HEK293 (cell line): ENCODE measurements around the gene DNMBP.
A peak's percentile ranks its signal among the peaks of the same experiment; 100 is the strongest.

Source experiments
- CTCF ChIA-PET: fragments of 350-600 bp; formaldehyde crosslinking; extraction: SDS; loops from one replicate; lab custom pipeline; 2021; ENCODE audit warnings: antibody characterized with exemption; lab: Yijun Ruan, JAX
- POLR2A ChIA-PET: fragments of 300-600 bp; formaldehyde crosslinking; extraction: SDS; loops from one replicate; lab custom pipeline; 2020; ENCODE audit warnings: antibody characterized with exemption, inconsistent platforms; lab: Yijun Ruan, JAX
- H3K27ac ChIP-seq: fragments of 200-500 bp; sonication (Bioruptor generic); 2 replicates; pipeline ENCODE4 v1.5.1; 2014; ENCODE audit warnings: low read depth, low read length, control low read depth, inconsistent platforms; ENCODE audit errors: extremely low read depth
- H3K36me3 ChIP-seq, 2 experiments: fragments of 200-500 bp in 1 of 2; sonication (Bioruptor generic) in 1 of 2; 1 replicate in 1 of 2; 2 replicates in 1 of 2; pipeline ENCODE4 v1.5.1; 2014 to 2017; ENCODE audit warnings: inconsistent platforms in 2 of 2, low read length in 2 of 2; ENCODE audit not compliant: control insufficient read depth in 2 of 2, insufficient read depth in 1 of 2
- H3K4me1 ChIP-seq: fragments of 200-500 bp; sonication (Bioruptor generic); 2 replicates; pipeline ENCODE4 v1.5.1; 2014; ENCODE audit warnings: mild to moderate bottlenecking, low read length, inconsistent platforms; ENCODE audit not compliant: control insufficient read depth, insufficient read depth
- H3K4me3 ChIP-seq: 2 replicates; pipeline ENCODE4 v1.5.1; 2011; ENCODE audit warnings: low read depth, mild to moderate bottlenecking, control low read depth, low read length, moderate library complexity
- H3K9me3 ChIP-seq: fragments of 200-500 bp; sonication (Bioruptor generic); 2 replicates; pipeline ENCODE4 v1.5.1; 2014; ENCODE audit warnings: low read depth, low read length, inconsistent platforms; ENCODE audit not compliant: control insufficient read depth, insufficient read depth
- GLIS2 ChIP-seq: fragments of 450-650 bp; formaldehyde crosslinking; IDR thresholded peaks from 2 replicates; pipeline ENCODE4 v1.5.1; 2016; ENCODE audit warnings: missing biosample characterization, missing genetic modification characterization
- OSR2 ChIP-seq: fragments of 450-650 bp; formaldehyde crosslinking; IDR thresholded peaks from 2 replicates; pipeline ENCODE4 v1.5.1; 2016; ENCODE audit warnings: missing biosample characterization, missing genetic modification characterization
- SETDB1 ChIP-seq: IDR thresholded peaks from one replicate; pipeline ENCODE4 v1.6.1; 2017; ENCODE audit warnings: mild to moderate bottlenecking, low read length, moderate library complexity, mixed read lengths; ENCODE audit not compliant: insufficient read length
- YY2 ChIP-seq: fragments of 450-650 bp; formaldehyde crosslinking; IDR thresholded peaks from 2 replicates; pipeline ENCODE4 v1.5.1; 2016; ENCODE audit warnings: missing biosample characterization, missing genetic modification characterization
- ZBTB8A ChIP-seq: fragments of 450-650 bp; formaldehyde crosslinking; IDR thresholded peaks from 2 replicates; pipeline ENCODE4 v1.5.1; 2016; ENCODE audit warnings: missing biosample characterization, missing genetic modification characterization
- ZNF138 ChIP-seq: fragments of 450-650 bp; formaldehyde crosslinking; IDR thresholded peaks from 2 replicates; pipeline ENCODE4 v1.5.1; 2016; ENCODE audit warnings: missing biosample characterization, missing genetic modification characterization, borderline replicate concordance
- ZNF157 ChIP-seq: fragments of 450-650 bp; formaldehyde crosslinking; IDR thresholded peaks from 2 replicates; pipeline ENCODE4 v1.5.1; 2016; ENCODE audit warnings: missing biosample characterization, missing genetic modification characterization
- ZNF184 ChIP-seq: fragments of 450-650 bp; IDR thresholded peaks from 2 replicates; pipeline ENCODE4 v1.5.1; 2018; ENCODE audit warnings: missing biosample characterization, mild to moderate bottlenecking, missing genetic modification characterization
- ZNF24 ChIP-seq: fragments of 450-650 bp; formaldehyde crosslinking; IDR thresholded peaks from 2 replicates; pipeline ENCODE4 v1.5.1; 2016; ENCODE audit warnings: missing biosample characterization, missing genetic modification characterization
- ZNF266 ChIP-seq: fragments of 450-650 bp; formaldehyde crosslinking; IDR thresholded peaks from 2 replicates; pipeline ENCODE4 v1.5.1; 2016; ENCODE audit warnings: missing biosample characterization, missing genetic modification characterization, low read depth
- ZNF274 ChIP-seq, 2 experiments: fragments of 200-500 bp in 1 of 2; fragments of 450-650 bp in 1 of 2; sonication (Bioruptor generic) in 1 of 2; formaldehyde crosslinking in 1 of 2; IDR thresholded peaks; 2 replicates each; pipeline versions ENCODE4 v1.5.1 to v1.6.1; 2014 to 2016; ENCODE audit warnings: borderline replicate concordance in 1 of 2, inconsistent platforms in 1 of 2, low read length in 1 of 2, missing biosample characterization in 1 of 2, missing genetic modification characterization in 1 of 2
- ZNF548 ChIP-seq: fragments of 450-650 bp; formaldehyde crosslinking; IDR thresholded peaks from 2 replicates; pipeline ENCODE4 v1.5.1; 2016; ENCODE audit warnings: missing biosample characterization, missing genetic modification characterization
- ZNF558 ChIP-seq: fragments of 450-650 bp; formaldehyde crosslinking; IDR thresholded peaks from 2 replicates; pipeline ENCODE4 v1.5.1; 2016; ENCODE audit warnings: missing biosample characterization, missing genetic modification characterization
- ZNF610 ChIP-seq: fragments of 450-650 bp; formaldehyde crosslinking; IDR thresholded peaks from 2 replicates; pipeline ENCODE4 v1.5.1; 2016; ENCODE audit warnings: missing biosample characterization, missing genetic modification characterization, borderline replicate concordance
- ZNF626 ChIP-seq: fragments of 450-650 bp; sonication (Bioruptor Pico); formaldehyde crosslinking; IDR thresholded peaks from 2 replicates; pipeline ENCODE4 v1.5.1; 2018; ENCODE audit warnings: missing biosample characterization, missing genetic modification characterization, inconsistent platforms
- ZNF629 ChIP-seq: fragments of 450-650 bp; formaldehyde crosslinking; IDR thresholded peaks from 2 replicates; pipeline ENCODE4 v1.5.1; 2017; ENCODE audit warnings: missing biosample characterization, missing genetic modification characterization
- ZNF792 ChIP-seq: fragments of 450-650 bp; formaldehyde crosslinking; IDR thresholded peaks from 2 replicates; pipeline ENCODE4 v1.5.1; 2016; ENCODE audit warnings: missing biosample characterization, missing genetic modification characterization
- TF ChIP-seq, protein P1 (sequence below): fragments of 450-650 bp; formaldehyde crosslinking; IDR thresholded peaks from 2 replicates; pipeline ENCODE4 v1.5.1; 2017; ENCODE audit warnings: missing biosample characterization, mild to moderate bottlenecking, missing genetic modification characterization, moderate library complexity
- TF ChIP-seq, protein P2 (sequence below): fragments of 450-650 bp; formaldehyde crosslinking; IDR thresholded peaks from 2 replicates; pipeline ENCODE4 v1.5.1; 2016; ENCODE audit warnings: missing biosample characterization, missing genetic modification characterization, borderline replicate concordance
- TF ChIP-seq, protein P3 (sequence below): fragments of 450-650 bp; formaldehyde crosslinking; IDR thresholded peaks from 2 replicates; pipeline ENCODE4 v1.5.1; 2016; ENCODE audit warnings: missing biosample characterization, missing genetic modification characterization

Gene DNMBP

DNA sequence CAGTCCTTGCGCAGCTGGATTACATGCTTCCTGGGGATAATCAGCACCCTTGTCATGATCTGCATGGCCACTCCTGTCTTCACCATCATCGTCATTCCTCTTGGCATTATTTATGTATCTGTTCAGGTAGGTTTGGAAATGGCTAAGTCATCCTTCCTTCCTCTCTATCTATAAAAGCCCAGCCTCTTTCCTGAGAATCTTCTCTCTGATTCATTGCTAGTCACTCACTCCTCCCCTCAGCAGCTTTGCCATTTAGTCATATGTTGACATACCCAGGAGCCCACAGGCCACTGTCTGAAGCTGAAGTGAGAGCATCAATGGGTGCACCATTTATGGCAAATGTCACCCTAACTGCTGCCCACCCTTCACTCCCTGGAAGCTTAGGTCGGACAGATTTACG, 175.3 kb downstream of the DNMBP start:
- CTCF ChIA-PET = interaction anchor here (0.6 to 2.7 kb wide), 2 partner anchors 11 to 94 kb away, joined by 3 to 10 read pairs; no protein-coding TSS in a partner anchor
- TF ChIP-seq ZBTB8A (tag by site-specific recombination) (no peak), ZNF626 (tag by site-specific recombination) (no peak)
- TF ChIP-seq, protein P1, sequence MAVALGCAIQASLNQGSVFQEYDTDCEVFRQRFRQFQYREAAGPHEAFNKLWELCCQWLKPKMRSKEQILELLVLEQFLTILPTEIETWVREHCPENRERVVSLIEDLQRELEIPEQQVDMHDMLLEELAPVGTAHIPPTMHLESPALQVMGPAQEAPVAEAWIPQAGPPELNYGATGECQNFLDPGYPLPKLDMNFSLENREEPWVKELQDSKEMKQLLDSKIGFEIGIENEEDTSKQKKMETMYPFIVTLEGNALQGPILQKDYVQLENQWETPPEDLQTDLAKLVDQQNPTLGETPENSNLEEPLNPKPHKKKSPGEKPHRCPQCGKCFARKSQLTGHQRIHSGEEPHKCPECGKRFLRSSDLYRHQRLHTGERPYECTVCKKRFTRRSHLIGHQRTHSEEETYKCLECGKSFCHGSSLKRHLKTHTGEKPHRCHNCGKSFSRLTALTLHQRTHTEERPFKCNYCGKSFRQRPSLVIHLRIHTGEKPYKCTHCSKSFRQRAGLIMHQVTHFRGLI (tag by site-specific recombination) = no peak
- TF ChIP-seq, all 188 proteins: peak for 0
- H3K4me3 ChIP-seq = no peak overlapping the region
- H3K9me3 ChIP-seq = no peaks in the 10 kb centered on the region
- POLR2A ChIA-PET = no interaction called here
- H3K4me1 ChIP-seq = no peaks in the 10 kb centered on the region
- H3K36me3 ChIP-seq = no peaks in the 10 kb centered on the region
- no peak overlapping the region for H3K27ac ChIP-seq

DNA sequence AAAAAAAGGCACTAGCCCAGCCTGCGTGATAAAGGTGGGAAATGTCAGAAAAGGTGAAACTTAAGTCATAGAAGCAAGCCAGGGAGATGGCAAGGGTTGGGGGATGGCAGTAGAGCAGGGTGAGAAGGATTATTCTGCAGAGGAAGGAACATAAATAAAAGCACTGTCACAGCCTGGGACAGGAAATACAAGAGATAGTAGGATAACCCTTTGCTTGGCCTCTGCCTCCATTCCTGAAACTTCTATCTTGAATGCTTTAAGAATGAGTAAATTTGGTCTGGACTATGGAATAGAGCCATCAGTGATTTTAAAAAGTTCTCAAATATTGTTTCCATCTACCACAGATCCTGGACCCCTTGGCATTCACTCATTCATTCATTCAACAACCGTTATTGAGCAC, 177.3 kb downstream of the DNMBP start:
- Histone ChIP-seq H3K9me3 (no peaks in the 10 kb centered on the region), H3K27ac (no peak overlapping the region), H3K36me3 (no peaks in the 10 kb centered on the region), H3K4me3 (no peak overlapping the region), H3K4me1 (no peaks in the 10 kb centered on the region)
- ChIA-PET POLR2A (no interaction called here), CTCF (interaction anchor here (1.4 kb wide), 1 partner anchor 14 kb away, joined by 5 read pairs; no protein-coding TSS in a partner anchor)
- no peak for TF ChIP-seq ZNF138
- no peak for TF ChIP-seq ZNF626 (tag by site-specific recombination)
- TF ChIP-seq ZNF266 = no peak
- TF ChIP-seq ZNF558 (tag by site-specific recombination) = no peak
- no peak for TF ChIP-seq OSR2 (tag by site-specific recombination)
- no peak for TF ChIP-seq ZNF610

DNA sequence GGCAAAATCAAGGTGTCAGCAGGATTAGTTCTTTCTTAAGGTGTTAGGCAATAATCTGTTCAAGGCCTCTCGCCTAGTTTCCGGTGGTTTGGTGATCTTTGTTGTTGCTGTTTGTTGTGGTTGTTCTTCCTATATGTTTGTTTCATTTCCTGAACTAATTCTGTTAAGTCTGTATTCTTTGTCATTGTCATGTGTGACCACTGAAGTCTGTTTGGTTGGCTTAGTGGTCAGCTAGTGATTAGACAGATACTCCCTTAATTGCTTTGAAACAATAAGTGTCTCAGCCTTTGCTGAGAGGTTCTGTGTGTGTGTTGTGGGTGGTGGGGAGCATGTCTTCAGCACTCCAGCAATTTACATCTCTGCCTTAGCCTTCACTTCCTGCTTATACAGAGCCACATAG, 181.3 kb downstream of the DNMBP start:
- Histone ChIP-seq H3K4me1 (no peaks in the 10 kb centered on the region), H3K36me3 (no peaks in the 10 kb centered on the region), H3K4me3 (no peak overlapping the region), H3K9me3 (no peaks in the 10 kb centered on the region), H3K27ac (no peak overlapping the region)
- CTCF ChIA-PET = interaction anchor here (2.7 kb wide), 1 partner anchor 18 kb away, joined by 14 read pairs; no protein-coding TSS in a partner anchor
- POLR2A ChIA-PET = no interaction called here
- TF ChIP-seq, protein P2, sequence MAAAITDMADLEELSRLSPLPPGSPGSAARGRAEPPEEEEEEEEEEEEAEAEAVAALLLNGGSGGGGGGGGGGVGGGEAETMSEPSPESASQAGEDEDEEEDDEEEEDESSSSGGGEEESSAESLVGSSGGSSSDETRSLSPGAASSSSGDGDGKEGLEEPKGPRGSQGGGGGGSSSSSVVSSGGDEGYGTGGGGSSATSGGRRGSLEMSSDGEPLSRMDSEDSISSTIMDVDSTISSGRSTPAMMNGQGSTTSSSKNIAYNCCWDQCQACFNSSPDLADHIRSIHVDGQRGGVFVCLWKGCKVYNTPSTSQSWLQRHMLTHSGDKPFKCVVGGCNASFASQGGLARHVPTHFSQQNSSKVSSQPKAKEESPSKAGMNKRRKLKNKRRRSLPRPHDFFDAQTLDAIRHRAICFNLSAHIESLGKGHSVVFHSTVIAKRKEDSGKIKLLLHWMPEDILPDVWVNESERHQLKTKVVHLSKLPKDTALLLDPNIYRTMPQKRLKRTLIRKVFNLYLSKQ (tag by site-specific recombination) = no peak
- TF ChIP-seq ZNF548 (tag by site-specific recombination) = 0 out of 2 replicates have a peak, but pooled peaks have one; percentile 29
- no peak for TF ChIP-seq ZNF274 (IDR thresholded peaks at IDR 0.05; ENCODE audit: low read length)
- no peak for TF ChIP-seq ZNF274 (tag by site-specific recombination; IDR thresholded peaks at IDR 0.05; ENCODE audit: borderline replicate concordance)
- no peak for TF ChIP-seq ZNF629 (tag by site-specific recombination)
- no peak for TF ChIP-seq YY2
- TF ChIP-seq, all 188 proteins: peak for 1

DNA sequence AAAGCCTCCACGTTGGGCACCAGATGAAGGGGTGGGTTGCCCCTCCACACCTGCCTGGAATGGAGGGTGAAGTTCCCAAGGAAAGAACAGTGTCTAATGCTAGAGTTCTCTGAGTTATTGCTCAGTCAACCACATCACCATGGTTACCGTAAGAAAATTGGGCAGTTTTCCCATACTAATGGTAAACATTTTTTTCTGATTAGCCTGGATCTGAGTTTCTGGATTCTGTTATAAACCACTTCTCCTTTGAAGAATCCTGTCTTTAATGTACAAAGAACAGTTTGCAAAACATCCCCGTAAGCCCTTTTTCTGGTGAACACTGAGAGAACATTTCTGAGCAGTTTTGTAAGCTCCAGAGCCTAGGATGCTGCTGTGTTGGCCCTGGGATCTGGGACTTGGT, 181.8 kb downstream of the DNMBP start:
- H3K4me3 ChIP-seq = no peak overlapping the region
- TF ChIP-seq ZNF157 (tag by site-specific recombination) (no peak), ZNF24 (tag by site-specific recombination) (no peak), SETDB1 (no peak), ZNF184 (no peak), ZNF792 (tag by site-specific recombination) (no peak), GLIS2 (tag by site-specific recombination) (no peak)
- TF ChIP-seq, protein P3, sequence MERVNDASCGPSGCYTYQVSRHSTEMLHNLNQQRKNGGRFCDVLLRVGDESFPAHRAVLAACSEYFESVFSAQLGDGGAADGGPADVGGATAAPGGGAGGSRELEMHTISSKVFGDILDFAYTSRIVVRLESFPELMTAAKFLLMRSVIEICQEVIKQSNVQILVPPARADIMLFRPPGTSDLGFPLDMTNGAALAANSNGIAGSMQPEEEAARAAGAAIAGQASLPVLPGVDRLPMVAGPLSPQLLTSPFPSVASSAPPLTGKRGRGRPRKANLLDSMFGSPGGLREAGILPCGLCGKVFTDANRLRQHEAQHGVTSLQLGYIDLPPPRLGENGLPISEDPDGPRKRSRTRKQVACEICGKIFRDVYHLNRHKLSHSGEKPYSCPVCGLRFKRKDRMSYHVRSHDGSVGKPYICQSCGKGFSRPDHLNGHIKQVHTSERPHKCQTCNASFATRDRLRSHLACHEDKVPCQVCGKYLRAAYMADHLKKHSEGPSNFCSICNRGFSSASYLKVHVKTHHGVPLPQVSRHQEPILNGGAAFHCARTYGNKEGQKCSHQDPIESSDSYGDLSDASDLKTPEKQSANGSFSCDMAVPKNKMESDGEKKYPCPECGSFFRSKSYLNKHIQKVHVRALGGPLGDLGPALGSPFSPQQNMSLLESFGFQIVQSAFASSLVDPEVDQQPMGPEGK (tag by site-specific recombination) = no peak
- H3K4me1 ChIP-seq = no peaks in the 10 kb centered on the region
- H3K36me3 ChIP-seq = no peaks in the 10 kb centered on the region
- CTCF ChIA-PET = interaction anchor here (0.6 kb wide), 1 partner anchor 357 kb away, joined by 3 read pairs; no protein-coding TSS in a partner anchor
- no peaks in the 10 kb centered on the region for H3K9me3 ChIP-seq
- no peak overlapping the region for H3K27ac ChIP-seq
- POLR2A ChIA-PET = no interaction called here
